K562 (cell line): Measurements from ENCODE around the gene PTPN7. TPM values are rescaled to one million over a fixed set of nuclear protein-coding genes. Genes with fewer than 3 reads are reported as not detected.

Experiments used
- ATAC-seq: fragments of 200-7000 bp; cut with Tn5 transposase; 3 replicates; pipeline ENCODE4 v1.9.1; 2020; ENCODE audit warnings: moderate library complexity
- BruUV-seq: library from RNA; stranded (reverse); fragments of 400-500 nt; replicated peaks from 2 replicates; lab custom pipeline; 2021; lab: Mats Ljungman, UMichigan
- CTCF ChIA-PET: fragments of 300-600 bp; formaldehyde crosslinking; extraction: SDS; loops from one replicate; lab custom pipeline; 2021; ENCODE audit warnings: low intra/inter-chr PET ratio; lab: Yijun Ruan, JAX
- POLR2A ChIA-PET: fragments of 300-600, 350-650 bp; sonication (Branson Sonifier 250); formaldehyde crosslinking; extraction: SDS; loops from one replicate; lab custom pipeline; 2021; ENCODE audit warnings: antibody characterized with exemption, inconsistent platforms; lab: Yijun Ruan, JAX
- DNase-seq, 4 experiments: peaks; one replicate each; pipeline versions ENCODE4 v3.0.0 to v3.0.0-alpha.2; 2011 to 2018; ENCODE audit warnings: low spot score in 3 of 4, mixed read lengths in 3 of 4; ENCODE audit errors: extremely low read depth in 1 of 4
- FAIRE-seq: peaks from 2 replicates; lab custom pipeline; 2011; peaks lifted over from hg19 to GRCh38; lab: Jason Lieb, UNC
- H2AFZ ChIP-seq: 2 replicates; pipeline ENCODE4 v1.6.0; 2011; ENCODE audit warnings: low read depth, low read length, control low read depth, inconsistent platforms
- H3K27ac ChIP-seq: fragments of 200-600 bp; 3 replicates; pipeline ENCODE4 v1.8.0; 2011; ENCODE audit warnings: low read depth, mild to moderate bottlenecking, control low read depth, inconsistent platforms, low read length, moderate library complexity, mixed read lengths; ENCODE audit errors: extremely low read depth
- H3K27me3 ChIP-seq, 2 experiments: fragments of 300-600 bp in 1 of 2; 2 replicates in 1 of 2; 3 replicates in 1 of 2; pipeline versions ENCODE4 v1.6.0 to v1.8.0; 2011; ENCODE audit warnings: inconsistent platforms in 2 of 2, low read length in 2 of 2, mild to moderate bottlenecking in 1 of 2, mixed read lengths in 1 of 2, moderate library complexity in 1 of 2; ENCODE audit not compliant: control insufficient read depth in 2 of 2, insufficient read depth in 2 of 2
- H3K36me3 ChIP-seq: fragments of 300-600 bp; 3 replicates; pipeline ENCODE4 v1.8.0; 2011; ENCODE audit warnings: mild to moderate bottlenecking, low read length, inconsistent platforms; ENCODE audit not compliant: control insufficient read depth, insufficient read depth
- H3K4me1 ChIP-seq, 2 experiments: fragments of 200-600 bp in 1 of 2; replicated peaks in 1 of 2; 2 replicates in 1 of 2; 3 replicates in 1 of 2; pipeline versions ENCODE4 v1.5.1 to v1.8.0; 2011; ENCODE audit warnings: inconsistent platforms in 2 of 2, low read length in 2 of 2, mild to moderate bottlenecking in 1 of 2, mixed read lengths in 1 of 2, moderate library complexity in 1 of 2; ENCODE audit not compliant: control insufficient read depth in 2 of 2, insufficient read depth in 2 of 2
- H3K4me2 ChIP-seq: 2 replicates; pipeline ENCODE4 v1.6.1; 2011; ENCODE audit warnings: low read length, control low read depth, inconsistent platforms, mixed read lengths; ENCODE audit not compliant: insufficient read depth
- H3K4me3 ChIP-seq: fragments of 200-600 bp; sonication (generic), shearing (Covaris generic); 2 replicates; pipeline ENCODE4 v1.5.1; 2016; ENCODE audit warnings: control low read depth, inconsistent platforms
- H3K79me2 ChIP-seq: fragments of 200-600 bp; 3 replicates; pipeline ENCODE4 v1.8.0; 2011; ENCODE audit warnings: low read length, inconsistent platforms; ENCODE audit not compliant: control insufficient read depth, insufficient read depth
- H3K9ac ChIP-seq, 2 experiments: 2 replicates each; pipeline versions ENCODE4 v1.6.0 to v1.6.1; 2011; ENCODE audit warnings: low read depth in 2 of 2, low read length in 2 of 2, control low read depth in 1 of 2, inconsistent platforms in 1 of 2, mild to moderate bottlenecking in 1 of 2, mixed read lengths in 1 of 2; ENCODE audit not compliant: insufficient read depth in 1 of 2
- H3K9me1 ChIP-seq: one replicate; pipeline ENCODE4 v1.6.0; 2011; ENCODE audit warnings: inconsistent platforms, mild to moderate bottlenecking, low read length, moderate library complexity; ENCODE audit not compliant: control insufficient read depth, insufficient read depth
- H3K9me3 ChIP-seq: replicated peaks from 2 replicates; pipeline ENCODE4 v1.5.1; 2011; ENCODE audit warnings: low read depth, low read length, inconsistent platforms; ENCODE audit not compliant: control insufficient read depth, insufficient read depth
- H4K20me1 ChIP-seq: replicated peaks from 2 replicates; pipeline ENCODE4 v1.6.1; 2011; ENCODE audit warnings: low read length, inconsistent platforms, mixed read lengths; ENCODE audit not compliant: control insufficient read depth, insufficient read depth
- ARHGAP35 ChIP-seq: fragments of 450-650 bp; IDR thresholded peaks from 2 replicates; pipeline ENCODE4 v1.6.1; 2018; ENCODE audit not compliant: partially characterized antibody
- ARID1B ChIP-seq: fragments of 450-650 bp; IDR thresholded peaks from 2 replicates; pipeline ENCODE4 v1.6.1; 2016; ENCODE audit warnings: antibody characterized with exemption, mild to moderate bottlenecking, inconsistent platforms
- GABPB2 ChIP-seq: fragments of 250-450 bp; sonication (Bioruptor Pico); conservative IDR thresholded peaks from 2 replicates; pipeline ENCODE4 v1.5.1; 2021; ENCODE audit warnings: mild to moderate bottlenecking
- KDM5B ChIP-seq: fragments of 200-600 bp; sonication (generic); IDR thresholded peaks from 2 replicates; pipeline ENCODE4 v1.6.1; 2012; ENCODE audit warnings: low read depth, mild to moderate bottlenecking, moderate library complexity, low read length, control low read depth, inconsistent platforms; ENCODE audit not compliant: insufficient replicate concordance
- KLF1 ChIP-seq: fragments of 450-650 bp; IDR thresholded peaks from 2 replicates; pipeline ENCODE4 v1.6.1; 2016; ENCODE audit warnings: missing genetic modification characterization, missing compliant biosample characterization
- NCOA2 ChIP-seq, 2 experiments: fragments of 450-650 bp; IDR thresholded peaks; 2 replicates each; pipeline ENCODE4 v1.6.1; 2018; ENCODE audit warnings: mild to moderate bottlenecking in 2 of 2, moderate library complexity in 1 of 2; ENCODE audit not compliant: partially characterized antibody in 2 of 2
- POLR2G ChIP-seq: fragments of 200-400 bp; formaldehyde crosslinking; IDR thresholded peaks from 2 replicates; pipeline ENCODE4 v1.6.1; 2017; ENCODE audit warnings: low read depth, mild to moderate bottlenecking, antibody characterized with exemption, low read length, moderate library complexity
- PTBP1 ChIP-seq: fragments of 200-400 bp; formaldehyde crosslinking; IDR thresholded peaks from 2 replicates; pipeline ENCODE4 v1.6.1; 2017; ENCODE audit warnings: low read depth, low read length
- YBX1 ChIP-seq: fragments of 450-650 bp; IDR thresholded peaks from 2 replicates; pipeline ENCODE4 v1.7.1; 2016; ENCODE audit warnings: mild to moderate bottlenecking
- ZFP36 ChIP-seq: fragments of 150-350 bp; IDR thresholded peaks from 2 replicates; pipeline ENCODE4 v1.6.1; 2018; ENCODE audit warnings: low read length, low read depth; ENCODE audit not compliant: partially characterized antibody
- WGBS: fragments of 100-300 bp; shearing (Covaris generic); methylation state at CpG from one replicate; pipeline ENCODE4 v1.1.6; 2016; ENCODE audit warnings: low coverage, mixed read lengths; ENCODE audit not compliant: insufficient coverage; ENCODE audit errors: missing lambda C conversion rate; 5-methylcytosine and 5-hydroxymethylcytosine counted together
- in situ Hi-C: fragments of 300-500 bp; cut with MboI; formaldehyde crosslinking; loops from 4 replicates; pipeline ENCODE4 v1.15.0; 2018; ENCODE audit warnings: inconsistent platforms, mixed read lengths
- intact Hi-C: fragments of 100-400 bp; cut with micrococcal nuclease; formaldehyde crosslinking; loops from 2 replicates; pipeline ENCODE4 v1.14.2; 2022
- polyA plus RNA-seq, 8 experiments: library from polyadenylated mRNA; depleted of rRNA in 4 of 8; stranded (reverse) in 5 of 8; unstranded in 3 of 8; fragments of >200 nt; fragmentation: Nextera tagmentation in 2 of 8; fragmentation: Illumina TruSeq in 1 of 8; extraction: Ambion mirVana in 2 of 8; extraction: Trizol in 1 of 8; gene quantifications; 2 replicates each; pipeline versions ENCODE4 v1.2.1 to v1.2.3, GENCODE V29; 2011 to 2014; ENCODE audit warnings: inconsistent platforms in 1 of 8, missing spikeins in 1 of 8
- total RNA-seq, 7 experiments: library from RNA; depleted of rRNA in 6 of 7; stranded (reverse); fragments of >200 nt in 6 of 7; fragmentation: Illumina TruSeq in 2 of 7; extraction: Trizol in 2 of 7; gene quantifications; 2 replicates each; pipeline versions ENCODE4 v1.2.1 to v1.2.3, GENCODE V29; 2011 to 2021; ENCODE audit warnings: low replicate concordance in 1 of 7
- TF ChIP-seq, protein P1 (sequence below): fragments of 250-450 bp; sonication (Bioruptor Pico); IDR thresholded peaks from 2 replicates; pipeline ENCODE4 v1.5.0; 2021; ENCODE audit warnings: mild to moderate bottlenecking, borderline replicate concordance

Gene PTPN7
- total and polyA plus RNA-seq, 9 of the 15 experiments (the other 6 are each of a cell fraction or from before 2014, with no cell fraction given) = 18.7 to 144 (median 120) TPM

DNA sequence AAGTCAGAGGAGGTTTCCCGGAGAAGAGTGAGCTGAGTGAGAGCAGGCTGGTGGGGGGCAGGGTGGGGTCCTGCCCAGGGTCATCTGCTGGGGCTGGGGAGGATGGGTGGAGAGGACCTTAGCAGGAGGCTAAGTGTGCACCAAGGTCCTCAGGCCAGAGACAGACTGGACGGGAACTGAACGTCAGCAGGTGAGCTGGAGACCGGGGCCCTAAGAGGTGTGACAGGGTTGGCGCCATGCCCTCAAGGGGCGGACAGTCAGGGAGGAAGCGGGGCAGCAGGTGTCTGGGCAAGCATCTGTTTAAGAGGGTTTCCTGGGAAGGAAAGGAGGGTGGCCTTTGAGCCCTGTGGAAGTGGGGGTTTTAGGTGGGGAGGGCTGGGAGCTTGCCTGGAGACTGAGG is 13.6 kb upstream of the PTPN7 start:
- Histone ChIP-seq H3K9me1 (no peaks in the 10 kb centered on the region), H3K27me3 (no peaks in the 10 kb centered on the region), H3K9me3 (no peaks in the 10 kb centered on the region), H2AFZ (no peak overlapping the region), H3K9ac (peak overlapping the region in 1 of 2 experiments; percentile 40; a peak in 1 of 4 replicates), H3K79me2 (no peaks in the 10 kb centered on the region), H3K4me2 (no peak overlapping the region), H3K4me1 (peaks cover 0 to 17% of the 10 kb centered on the region in 2 experiments; a peak in 2 of 5 replicates), H3K27ac (no peak overlapping the region), H3K36me3 (peaks cover 37% of the 10 kb centered on the region; the same call in 2 of the 3 replicates), H4K20me1 (peaks cover 4% of the 10 kb centered on the region; the same call in 1 of the 2 replicates), H3K4me3 (no peak overlapping the region)
- FAIRE-seq (no peak), ATAC-seq (no peak), DNase-seq (no peak)
- in situ Hi-C loops = no loop called here
- ChIA-PET CTCF (no interaction called here), POLR2A (interaction anchor here (0.8 to 1.5 kb wide), 6 partner anchors 8 to 26 kb away, joined by 3 to 12 read pairs (median 3); no protein-coding TSS in a partner anchor)
- intact Hi-C loops = no loop called here
- TF ChIP-seq GABPB2 (CRISPR knock-in tag) = no peak
- 76% methylated on average over 7 of the region's 7 CpGs for WGBS
- BruUV-seq = no TSS peak

DNA sequence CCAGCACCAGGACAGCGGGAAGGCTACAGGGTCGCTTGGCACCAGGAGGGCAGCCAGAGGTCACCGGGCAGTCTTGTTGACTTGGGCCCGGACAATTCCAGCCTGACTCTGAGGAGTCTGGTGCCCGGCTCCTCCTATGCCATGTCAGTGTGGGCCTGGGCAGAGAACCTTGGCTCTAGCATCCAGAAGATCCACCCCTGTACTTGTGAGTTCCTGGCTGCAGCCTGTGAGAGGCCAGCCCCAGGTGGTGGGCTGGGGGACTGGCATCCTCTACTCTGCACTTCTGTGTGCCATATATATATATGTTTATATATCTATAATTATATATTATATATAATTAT is 11.6 kb upstream of the PTPN7 start:
- peaks cover 44% of the 10 kb centered on the region; the same call in 2 of the 3 replicates for H3K36me3 ChIP-seq
- peaks cover 8 to 26% of the 10 kb centered on the region in 2 experiments for H3K4me1 ChIP-seq
- peak overlapping the region in 1 of 2 experiments; percentile 70; a peak in 2 of 4 replicates for H3K9ac ChIP-seq
- no peaks in the 10 kb centered on the region for H3K9me3 ChIP-seq
- no peak overlapping the region for H3K27ac ChIP-seq
- no peaks in the 10 kb centered on the region for H4K20me1 ChIP-seq
- H3K27me3 ChIP-seq = no peaks in the 10 kb centered on the region
- in situ Hi-C loops (no loop called here), intact Hi-C loops (no loop called here)
- no peaks in the 10 kb centered on the region for H3K9me1 ChIP-seq
- no peak overlapping the region for H2AFZ ChIP-seq
- POLR2A ChIA-PET = interaction anchor here (0.6 kb wide), 1 partner anchor 457 kb away, joined by 3 read pairs; no protein-coding TSS in a partner anchor
- 88% methylated on average over 5 of the region's 5 CpGs for WGBS
- DNase-seq (no peak), ATAC-seq (peak; percentile 40), FAIRE-seq (no peak)
- no peak overlapping the region for H3K4me3 ChIP-seq
- peaks cover 6% of the 10 kb centered on the region; the same call in 2 of the 3 replicates for H3K79me2 ChIP-seq
- H3K4me2 ChIP-seq = no peak overlapping the region
- BruUV-seq = no TSS peak
- CTCF ChIA-PET = no interaction called here
- TF ChIP-seq, protein P1, sequence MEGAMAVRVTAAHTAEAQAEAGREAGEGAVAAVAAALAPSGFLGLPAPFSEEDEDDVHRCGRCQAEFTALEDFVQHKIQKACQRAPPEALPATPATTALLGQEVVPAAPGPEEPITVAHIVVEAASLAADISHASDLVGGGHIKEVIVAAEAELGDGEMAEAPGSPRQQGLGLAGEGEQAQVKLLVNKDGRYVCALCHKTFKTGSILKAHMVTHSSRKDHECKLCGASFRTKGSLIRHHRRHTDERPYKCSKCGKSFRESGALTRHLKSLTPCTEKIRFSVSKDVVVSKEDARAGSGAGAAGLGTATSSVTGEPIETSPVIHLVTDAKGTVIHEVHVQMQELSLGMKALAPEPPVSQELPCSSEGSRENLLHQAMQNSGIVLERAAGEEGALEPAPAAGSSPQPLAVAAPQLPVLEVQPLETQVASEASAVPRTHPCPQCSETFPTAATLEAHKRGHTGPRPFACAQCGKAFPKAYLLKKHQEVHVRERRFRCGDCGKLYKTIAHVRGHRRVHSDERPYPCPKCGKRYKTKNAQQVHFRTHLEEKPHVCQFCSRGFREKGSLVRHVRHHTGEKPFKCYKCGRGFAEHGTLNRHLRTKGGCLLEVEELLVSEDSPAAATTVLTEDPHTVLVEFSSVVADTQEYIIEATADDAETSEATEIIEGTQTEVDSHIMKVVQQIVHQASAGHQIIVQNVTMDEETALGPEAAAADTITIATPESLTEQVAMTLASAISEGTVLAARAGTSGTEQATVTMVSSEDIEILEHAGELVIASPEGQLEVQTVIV (CRISPR knock-in tag) = no peak
- TF ChIP-seq PTBP1 (0 out of 2 replicates have a peak, but pooled peaks have one; percentile 41), YBX1 (no peak), KLF1 (tag) (0 out of 2 replicates have a peak, but pooled peaks have one; percentile 0), ARID1B (no peak), ZFP36 (no peak), POLR2G (peak; percentile 39; the same call in 1 of the 2 replicates), KDM5B (no peak), NCOA2 (IDR thresholded peaks at IDR 0.05; ENCODE audit: partially characterized antibody in 2 of 2) (no peak), ARHGAP35 (no peak), GABPB2 (CRISPR knock-in tag) (no peak)
